Astrocyte of the spinal cord (primary cell): Measurements from ENCODE around the gene CDH12.

Experiments
- DNase-seq: peaks from one replicate; pipeline ENCODE4 v3.0.0; 2011; ENCODE audit warnings: low read depth, low spot score
- H3K4me3 ChIP-seq: 2 replicates; pipeline ENCODE4 v1.5.1; 2011; ENCODE audit warnings: low read depth, mild to moderate bottlenecking, low read length, moderate library complexity
- in situ Hi-C: cut with HindIII; loops from 2 replicates; pipeline ENCODE4 v1.10.0; 2017; ENCODE audit warnings: low sequenced_read_pairs
- TF ChIP-seq, protein P1 (sequence below): IDR thresholded peaks from 2 replicates; pipeline ENCODE4 v1.5.1; 2012; ENCODE audit warnings: low read depth, mild to moderate bottlenecking, low read length, inconsistent platforms

The CDH12 gene

GRCh38 chr5:22465616-22466015 is 387.5 kb downstream of the CDH12 start:
- H3K4me3 ChIP-seq = no peak overlapping the region
- no peak for DNase-seq
- TF ChIP-seq, protein P1, sequence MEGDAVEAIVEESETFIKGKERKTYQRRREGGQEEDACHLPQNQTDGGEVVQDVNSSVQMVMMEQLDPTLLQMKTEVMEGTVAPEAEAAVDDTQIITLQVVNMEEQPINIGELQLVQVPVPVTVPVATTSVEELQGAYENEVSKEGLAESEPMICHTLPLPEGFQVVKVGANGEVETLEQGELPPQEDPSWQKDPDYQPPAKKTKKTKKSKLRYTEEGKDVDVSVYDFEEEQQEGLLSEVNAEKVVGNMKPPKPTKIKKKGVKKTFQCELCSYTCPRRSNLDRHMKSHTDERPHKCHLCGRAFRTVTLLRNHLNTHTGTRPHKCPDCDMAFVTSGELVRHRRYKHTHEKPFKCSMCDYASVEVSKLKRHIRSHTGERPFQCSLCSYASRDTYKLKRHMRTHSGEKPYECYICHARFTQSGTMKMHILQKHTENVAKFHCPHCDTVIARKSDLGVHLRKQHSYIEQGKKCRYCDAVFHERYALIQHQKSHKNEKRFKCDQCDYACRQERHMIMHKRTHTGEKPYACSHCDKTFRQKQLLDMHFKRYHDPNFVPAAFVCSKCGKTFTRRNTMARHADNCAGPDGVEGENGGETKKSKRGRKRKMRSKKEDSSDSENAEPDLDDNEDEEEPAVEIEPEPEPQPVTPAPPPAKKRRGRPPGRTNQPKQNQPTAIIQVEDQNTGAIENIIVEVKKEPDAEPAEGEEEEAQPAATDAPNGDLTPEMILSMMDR = no peak
- in situ Hi-C loops = no loop called here

GRCh38 chr5:22465177-22465576 is 388.0 kb downstream of the CDH12 start:
- no peak for DNase-seq
- TF ChIP-seq, protein P1 = no peak
- no peak overlapping the region for H3K4me3 ChIP-seq
- in situ Hi-C loops = no loop called here

- H3K4me3 ChIP-seq = no peak overlapping the region
- in situ Hi-C loops = no loop called here
- TF ChIP-seq, protein P1 = no peak
- no peak for DNase-seq
Observed at GRCh38 chr5:22460189-22460588, 393.0 kb downstream of the CDH12 start.

GRCh38 chr5:22432905-22433304 is 420.2 kb downstream of the CDH12 start:
- TF ChIP-seq, protein P1 = no peak
- no peak overlapping the region for H3K4me3 ChIP-seq
- DNase-seq = no peak
- in situ Hi-C loops = no loop called here

- DNase-seq = no peak
- TF ChIP-seq, protein P1 = no peak
- in situ Hi-C loops = no loop called here
- no peak overlapping the region for H3K4me3 ChIP-seq
Observed at GRCh38 chr5:22431840-22432239, 421.3 kb downstream of the CDH12 start.

GRCh38 chr5:22431406-22431805 is 421.7 kb downstream of the CDH12 start:
- in situ Hi-C loops = no loop called here
- H3K4me3 ChIP-seq = no peak overlapping the region
- TF ChIP-seq, protein P1 = no peak
- no peak for DNase-seq
